Dendritic cell treated with granulocyte-macrophage colony-stimulating factor and Interleukin-4, amounts not matched to agents 40 ng/mL and 50 ng/mL, for 4 days (primary cell): ENCODE measurements around the gene NAT9.

Experiments
- H3K27ac Mint-ChIP-seq: one replicate; pipeline ENCODE4 v1.8.0; 2022; ENCODE audit warnings: mild to moderate bottlenecking, mixed read lengths
- H3K27me3 Mint-ChIP-seq: one replicate; pipeline ENCODE4 v1.8.0; 2022; ENCODE audit warnings: mild to moderate bottlenecking, mixed read lengths
- H3K36me3 Mint-ChIP-seq: one replicate; pipeline ENCODE4 v1.8.0; 2022; ENCODE audit warnings: low read depth, mixed read lengths
- H3K4me1 Mint-ChIP-seq: one replicate; pipeline ENCODE4 v1.8.0; 2022; ENCODE audit warnings: low read depth, mixed read lengths
- H3K4me3 Mint-ChIP-seq: one replicate; pipeline ENCODE4 v1.8.0; 2022; ENCODE audit warnings: mild to moderate bottlenecking, moderate library complexity, mixed read lengths
- H3K9me3 Mint-ChIP-seq: one replicate; pipeline ENCODE4 v1.8.0; 2022; ENCODE audit warnings: mixed read lengths
- intact Hi-C: fragments of 100-400 bp; cut with micrococcal nuclease; formaldehyde crosslinking; loops from one replicate; pipeline ENCODE4 v1.15.0; 2022

The NAT9 gene

GRCh38 chr17:74776044-74776962 is at the start of gene NAT9:
TSS of gene NAT9 (minus strand) at chr17:74776345. CDS start at chr17:74775698, 647 bp downstream.
- peak within 1 kb of the TSS; percentile 96 for H3K4me3 Mint-ChIP-seq
- no peaks in the 10 kb centered on the region for H3K27me3 Mint-ChIP-seq
- no peaks in the 10 kb centered on the region for H3K9me3 Mint-ChIP-seq
- H3K36me3 Mint-ChIP-seq, result peaks cover 61% of the 10 kb centered on the region
- H3K27ac Mint-ChIP-seq, result peak within 1 kb of the TSS; percentile 94
- intact Hi-C loops, result loop anchor here (1.0 kb wide), 1 partner anchor 97 kb away; no protein-coding TSS in a partner anchor
- H3K4me1 Mint-ChIP-seq, result peaks cover 66% of the 10 kb centered on the region

- no peak overlapping the region for H3K27ac Mint-ChIP-seq
- H3K4me1 Mint-ChIP-seq, result no peaks in the 10 kb centered on the region
- no peaks in the 10 kb centered on the region for H3K27me3 Mint-ChIP-seq
- H3K9me3 Mint-ChIP-seq, result no peaks in the 10 kb centered on the region
- H3K4me3 Mint-ChIP-seq, result no peak overlapping the region
- intact Hi-C loops, result no loop called here
- H3K36me3 Mint-ChIP-seq, result peaks cover 99% of the 10 kb centered on the region
Observed at GRCh38 chr17:74824961-74825627, 48.9 kb upstream of the NAT9 start.

GRCh38 chr17:74822939-74823367 is 46.8 kb upstream of the NAT9 start:
- no peak overlapping the region for H3K4me3 Mint-ChIP-seq
- H3K9me3 Mint-ChIP-seq, result no peaks in the 10 kb centered on the region
- no peak overlapping the region for H3K27ac Mint-ChIP-seq
- no peaks in the 10 kb centered on the region for H3K4me1 Mint-ChIP-seq
- H3K36me3 Mint-ChIP-seq, result peaks cover 100% of the 10 kb centered on the region
- intact Hi-C loops, result no loop called here
- no peaks in the 10 kb centered on the region for H3K27me3 Mint-ChIP-seq

- intact Hi-C loops, result no loop called here
- no peaks in the 10 kb centered on the region for H3K27me3 Mint-ChIP-seq
- peaks cover 100% of the 10 kb centered on the region for H3K36me3 Mint-ChIP-seq
- no peaks in the 10 kb centered on the region for H3K9me3 Mint-ChIP-seq
- H3K4me3 Mint-ChIP-seq, result no peak overlapping the region
- no peaks in the 10 kb centered on the region for H3K4me1 Mint-ChIP-seq
- no peak overlapping the region for H3K27ac Mint-ChIP-seq
Observed at GRCh38 chr17:74822335-74822938, 46.3 kb upstream of the NAT9 start.

GRCh38 chr17:74821655-74822334 is 45.6 kb upstream of the NAT9 start:
- Mint-ChIP-seq H3K27ac (no peak overlapping the region), H3K4me1 (no peaks in the 10 kb centered on the region), H3K27me3 (no peaks in the 10 kb centered on the region), H3K4me3 (no peak overlapping the region), H3K9me3 (no peaks in the 10 kb centered on the region), H3K36me3 (peaks cover 100% of the 10 kb centered on the region)
- intact Hi-C loops, result no loop called here

- intact Hi-C loops, result no loop called here
- Mint-ChIP-seq H3K9me3 (no peaks in the 10 kb centered on the region), H3K4me3 (no peak overlapping the region), H3K27me3 (no peaks in the 10 kb centered on the region), H3K4me1 (peaks cover 4% of the 10 kb centered on the region), H3K36me3 (peaks cover 100% of the 10 kb centered on the region), H3K27ac (no peak overlapping the region)
Observed at GRCh38 chr17:74819801-74820436, 43.8 kb upstream of the NAT9 start.

- Mint-ChIP-seq H3K9me3 (no peaks in the 10 kb centered on the region), H3K4me1 (peaks cover 19% of the 10 kb centered on the region), H3K27ac (no peak overlapping the region), H3K27me3 (peaks cover 3% of the 10 kb centered on the region), H3K36me3 (peaks cover 92% of the 10 kb centered on the region), H3K4me3 (no peak overlapping the region)
- intact Hi-C loops, result no loop called here
Observed at GRCh38 chr17:74818291-74818938, 42.3 kb upstream of the NAT9 start.

GRCh38 chr17:74816905-74817620 is 40.9 kb upstream of the NAT9 start:
- intact Hi-C loops, result no loop called here
- H3K4me1 Mint-ChIP-seq, result peaks cover 32% of the 10 kb centered on the region
- peaks cover 8% of the 10 kb centered on the region for H3K27me3 Mint-ChIP-seq
- peaks cover 89% of the 10 kb centered on the region for H3K36me3 Mint-ChIP-seq
- H3K4me3 Mint-ChIP-seq, result no peak overlapping the region
- H3K9me3 Mint-ChIP-seq, result no peaks in the 10 kb centered on the region
- H3K27ac Mint-ChIP-seq, result no peak overlapping the region

- intact Hi-C loops, result no loop called here
- Mint-ChIP-seq H3K36me3 (peaks cover 82% of the 10 kb centered on the region), H3K4me1 (peaks cover 44% of the 10 kb centered on the region), H3K4me3 (no peak overlapping the region), H3K9me3 (no peaks in the 10 kb centered on the region), H3K27ac (no peak overlapping the region), H3K27me3 (peaks cover 8% of the 10 kb centered on the region)
Observed at GRCh38 chr17:74815550-74816370, 39.6 kb upstream of the NAT9 start.

GRCh38 chr17:74815067-74815466 is 38.9 kb upstream of the NAT9 start:
- no peaks in the 10 kb centered on the region for H3K9me3 Mint-ChIP-seq
- peaks cover 10% of the 10 kb centered on the region for H3K27me3 Mint-ChIP-seq
- H3K27ac Mint-ChIP-seq, result no peak overlapping the region
- peaks cover 51% of the 10 kb centered on the region for H3K4me1 Mint-ChIP-seq
- peaks cover 82% of the 10 kb centered on the region for H3K36me3 Mint-ChIP-seq
- H3K4me3 Mint-ChIP-seq, result no peak overlapping the region
- intact Hi-C loops, result no loop called here

GRCh38 chr17:74814453-74814852 is 38.3 kb upstream of the NAT9 start:
- intact Hi-C loops, result no loop called here
- Mint-ChIP-seq H3K27ac (no peak overlapping the region), H3K4me1 (peaks cover 57% of the 10 kb centered on the region), H3K9me3 (no peaks in the 10 kb centered on the region), H3K27me3 (peaks cover 13% of the 10 kb centered on the region), H3K4me3 (no peak overlapping the region), H3K36me3 (peaks cover 80% of the 10 kb centered on the region)
